ENCODE data around the gene AASS.

The AASS gene

DNA sequence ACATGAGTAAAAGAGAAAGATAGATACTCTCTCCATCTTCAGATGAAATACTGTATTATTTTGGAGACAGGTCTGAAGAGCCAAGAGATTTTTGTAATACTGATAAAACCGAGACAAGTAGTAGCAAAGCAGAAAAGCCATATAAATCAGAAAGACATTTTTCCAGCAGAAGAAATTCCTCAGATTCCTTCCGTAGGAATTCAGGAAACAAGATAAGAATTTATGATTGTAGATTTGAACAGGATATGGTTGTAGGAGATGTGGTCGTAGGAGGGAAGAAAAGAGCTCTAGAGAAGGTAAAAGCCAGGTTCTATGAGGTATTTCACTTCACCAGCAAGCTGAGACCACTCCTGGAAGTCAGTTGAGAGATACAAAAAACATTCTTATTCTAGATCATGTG lies 17.6 kb upstream of the AASS start:
- TF ChIP-seq, protein P1, sequence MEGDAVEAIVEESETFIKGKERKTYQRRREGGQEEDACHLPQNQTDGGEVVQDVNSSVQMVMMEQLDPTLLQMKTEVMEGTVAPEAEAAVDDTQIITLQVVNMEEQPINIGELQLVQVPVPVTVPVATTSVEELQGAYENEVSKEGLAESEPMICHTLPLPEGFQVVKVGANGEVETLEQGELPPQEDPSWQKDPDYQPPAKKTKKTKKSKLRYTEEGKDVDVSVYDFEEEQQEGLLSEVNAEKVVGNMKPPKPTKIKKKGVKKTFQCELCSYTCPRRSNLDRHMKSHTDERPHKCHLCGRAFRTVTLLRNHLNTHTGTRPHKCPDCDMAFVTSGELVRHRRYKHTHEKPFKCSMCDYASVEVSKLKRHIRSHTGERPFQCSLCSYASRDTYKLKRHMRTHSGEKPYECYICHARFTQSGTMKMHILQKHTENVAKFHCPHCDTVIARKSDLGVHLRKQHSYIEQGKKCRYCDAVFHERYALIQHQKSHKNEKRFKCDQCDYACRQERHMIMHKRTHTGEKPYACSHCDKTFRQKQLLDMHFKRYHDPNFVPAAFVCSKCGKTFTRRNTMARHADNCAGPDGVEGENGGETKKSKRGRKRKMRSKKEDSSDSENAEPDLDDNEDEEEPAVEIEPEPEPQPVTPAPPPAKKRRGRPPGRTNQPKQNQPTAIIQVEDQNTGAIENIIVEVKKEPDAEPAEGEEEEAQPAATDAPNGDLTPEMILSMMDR (IDR thresholded peaks at IDR 0.05; ENCODE audit: insufficient read depth, low read depth, low read length, missing control alignments), result no peak
- no peak overlapping the region for H3K4me3 ChIP-seq (ENCODE audit: low read depth, low read length)
- no peak for DNase-seq (ENCODE audit: low read depth)

DNA sequence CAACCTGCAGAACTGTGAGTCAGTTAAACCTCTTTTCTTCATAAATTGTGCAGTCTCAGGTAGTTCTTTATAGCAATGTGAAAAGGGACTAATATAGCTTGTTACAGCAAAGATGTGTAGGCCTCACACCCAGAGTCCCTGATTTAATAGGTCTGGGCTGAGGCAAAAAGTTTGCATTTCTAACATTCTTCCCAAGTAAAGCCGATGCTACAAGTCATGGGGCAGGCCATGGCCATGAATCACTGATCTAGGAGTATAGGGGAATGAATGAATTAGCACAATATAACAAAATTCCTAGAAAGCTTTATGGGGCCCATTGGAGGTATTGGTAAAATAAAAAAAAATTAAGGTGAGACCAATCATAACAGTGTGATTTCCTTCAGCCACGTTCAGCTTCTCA lies 11.5 kb upstream of the AASS start:
- H3K4me3 ChIP-seq (ENCODE audit: low read depth, low read length), result no peak overlapping the region
- TF ChIP-seq, protein P1 (IDR thresholded peaks at IDR 0.05; ENCODE audit: insufficient read depth, low read depth, low read length, missing control alignments), result no peak
- DNase-seq (ENCODE audit: low read depth), result no peak

DNA sequence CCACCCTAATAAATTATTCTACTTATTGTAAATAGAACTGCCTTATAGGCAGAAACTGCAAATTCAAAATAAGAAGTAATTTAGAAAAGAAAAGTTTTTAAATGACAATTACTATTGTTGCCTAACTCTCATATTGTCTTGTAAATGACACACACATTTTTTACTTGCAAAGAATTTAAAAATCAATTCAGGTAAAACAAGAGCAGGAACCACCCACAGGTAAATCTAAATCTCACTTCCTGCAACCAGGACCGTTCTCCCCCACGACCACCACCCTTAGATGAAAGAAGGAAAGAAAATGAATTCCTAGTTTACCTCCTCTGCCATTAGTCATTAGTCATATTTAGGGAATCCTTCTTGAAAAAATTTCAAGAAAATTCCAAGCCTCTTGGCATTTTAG lies 4.8 kb upstream of the AASS start:
- DNase-seq (ENCODE audit: low read depth), result no peak
- no peak overlapping the region for H3K4me3 ChIP-seq (ENCODE audit: low read depth, low read length)
- TF ChIP-seq, protein P1 (IDR thresholded peaks at IDR 0.05; ENCODE audit: insufficient read depth, low read depth, low read length, missing control alignments), result no peak

DNA sequence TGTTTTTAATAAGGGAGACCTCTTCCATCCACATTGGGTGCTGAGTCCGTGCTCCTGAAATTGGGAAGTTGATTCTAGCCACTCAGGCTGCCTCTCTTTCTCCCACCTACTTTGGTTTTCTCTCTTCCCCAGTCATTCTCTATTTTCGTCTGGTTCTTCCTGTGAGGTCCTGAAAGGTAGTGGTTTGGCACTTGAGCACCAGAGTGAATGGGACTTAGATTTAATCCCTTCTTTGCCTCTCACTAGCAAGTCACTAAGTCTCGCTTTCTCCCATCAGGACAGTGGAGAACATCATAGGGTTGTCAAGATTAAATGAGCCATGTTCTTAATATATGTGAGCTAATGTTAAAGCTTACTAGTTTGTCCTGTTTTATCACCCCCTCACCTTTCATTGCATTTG lies 4.0 kb upstream of the AASS start:
- DNase-seq (ENCODE audit: low read depth), result no peak
- no peak overlapping the region for H3K4me3 ChIP-seq (ENCODE audit: low read depth, low read length)
- TF ChIP-seq, protein P1 (IDR thresholded peaks at IDR 0.05; ENCODE audit: insufficient read depth, low read depth, low read length, missing control alignments), result no peak

DNA sequence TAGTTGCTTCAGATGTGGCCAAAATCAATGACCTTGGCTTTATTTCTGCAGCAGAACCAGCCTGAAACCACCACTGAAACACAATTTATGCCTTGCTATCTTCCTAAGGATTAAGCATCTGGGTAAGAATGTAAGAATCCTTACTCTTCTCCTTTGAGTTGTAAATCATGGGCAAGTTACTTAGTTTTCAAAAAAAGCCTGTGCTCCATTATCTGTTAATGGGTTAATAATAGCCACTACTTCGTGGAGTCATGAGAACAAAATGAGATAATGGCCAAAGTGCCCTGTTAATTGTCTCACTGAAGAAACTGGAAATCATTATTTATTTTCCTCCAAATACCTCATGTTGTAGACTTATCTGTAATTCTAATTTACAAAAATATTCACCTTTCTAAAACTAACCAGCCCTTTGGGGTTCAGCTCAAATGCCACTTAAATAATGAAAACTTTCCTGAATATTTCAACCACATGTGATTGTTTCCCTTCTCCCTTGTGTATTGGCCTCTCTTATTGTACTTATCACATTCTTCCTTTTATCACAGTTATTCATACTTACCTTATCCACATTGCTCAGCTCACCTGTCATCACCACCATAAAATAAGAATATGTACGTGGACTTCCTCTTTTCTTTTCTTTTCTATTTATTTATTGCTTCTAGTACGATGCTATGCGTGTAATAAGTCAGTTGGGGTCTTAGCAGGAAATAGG lies 2.0 kb upstream of the AASS start:
- TF ChIP-seq, protein P1 (IDR thresholded peaks at IDR 0.05; ENCODE audit: insufficient read depth, low read depth, low read length, missing control alignments), result no peak
- no peak overlapping the region for H3K4me3 ChIP-seq (ENCODE audit: low read depth, low read length)
- no peak for DNase-seq (ENCODE audit: low read depth)

DNA sequence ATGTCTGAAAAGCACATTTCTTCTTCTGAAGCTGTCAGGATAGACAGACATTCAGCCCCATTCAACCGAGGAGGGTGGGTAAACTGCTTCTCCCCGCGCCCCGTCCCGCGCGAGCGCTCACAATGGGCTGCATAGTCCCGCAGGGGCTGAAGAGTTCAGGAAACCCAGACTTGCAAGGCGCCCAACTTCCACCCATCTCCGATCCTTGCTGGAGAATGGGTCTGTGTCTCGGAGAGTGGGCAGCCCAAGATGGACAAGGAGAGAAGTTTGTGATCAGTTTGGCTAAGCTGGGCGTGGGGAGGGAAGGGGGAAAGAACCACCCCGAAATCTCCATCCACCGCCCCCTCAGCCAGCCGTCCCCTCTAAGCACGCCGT lies 686 bp downstream of the AASS start:
- peak overlapping the region; percentile 65 for H3K4me3 ChIP-seq (ENCODE audit: low read depth, low read length)
- DNase-seq (ENCODE audit: low read depth), result peak; percentile 7
- TF ChIP-seq, protein P1 (IDR thresholded peaks at IDR 0.05; ENCODE audit: insufficient read depth, low read depth, low read length, missing control alignments), result no peak

DNA sequence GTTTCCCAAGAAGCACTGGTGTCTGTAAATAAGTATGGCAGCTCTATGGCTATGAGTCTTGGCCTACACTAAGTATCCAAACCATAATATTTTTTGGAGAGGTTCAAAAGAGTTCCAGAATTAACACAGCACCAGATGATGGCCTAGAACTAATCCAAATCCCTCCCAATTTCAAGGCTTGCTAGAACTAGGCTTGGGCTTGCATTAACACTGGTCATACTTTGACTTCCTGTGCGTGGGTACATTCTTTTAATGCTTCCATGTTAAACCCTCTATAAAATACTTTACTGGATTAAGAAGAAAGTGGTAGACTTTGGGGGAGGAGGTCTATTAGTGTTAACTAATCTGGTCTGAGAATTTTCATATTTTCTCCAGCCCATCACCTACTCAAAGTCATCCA lies 3.1 kb downstream of the AASS start:
- TF ChIP-seq, protein P1 (IDR thresholded peaks at IDR 0.05; ENCODE audit: insufficient read depth, low read depth, low read length, missing control alignments), result no peak
- no peak for DNase-seq (ENCODE audit: low read depth)
- H3K4me3 ChIP-seq (ENCODE audit: low read depth, low read length), result no peak overlapping the region
